Fibroblast of villous mesenchyme (primary cell): ENCODE results near the gene CDH22. TPM values are rescaled to one million over a fixed set of nuclear protein-coding genes. Genes with fewer than 3 reads are reported as not detected.

Experiments
- DNase-seq: peaks from one replicate; pipeline ENCODE4 v3.0.0-alpha.2; 2010; ENCODE audit warnings: low read depth
- H3K4me3 ChIP-seq: 2 replicates; pipeline ENCODE4 v1.5.1; 2011; ENCODE audit warnings: low read depth, mild to moderate bottlenecking, low read length
- total RNA-seq: library from RNA; depleted of rRNA; stranded (reverse); fragments of >200 nt; gene quantifications from 2 replicates; pipeline ENCODE4 v1.2.3, GENCODE V29; 2012
- TF ChIP-seq, protein P1 (sequence below): IDR thresholded peaks from 2 replicates; pipeline ENCODE4 v1.5.1; 2012; ENCODE audit warnings: low read depth, mild to moderate bottlenecking, low read length; ENCODE audit not compliant: insufficient read depth

The CDH22 gene
- total RNA-seq, 1 donor, result not detected

DNA sequence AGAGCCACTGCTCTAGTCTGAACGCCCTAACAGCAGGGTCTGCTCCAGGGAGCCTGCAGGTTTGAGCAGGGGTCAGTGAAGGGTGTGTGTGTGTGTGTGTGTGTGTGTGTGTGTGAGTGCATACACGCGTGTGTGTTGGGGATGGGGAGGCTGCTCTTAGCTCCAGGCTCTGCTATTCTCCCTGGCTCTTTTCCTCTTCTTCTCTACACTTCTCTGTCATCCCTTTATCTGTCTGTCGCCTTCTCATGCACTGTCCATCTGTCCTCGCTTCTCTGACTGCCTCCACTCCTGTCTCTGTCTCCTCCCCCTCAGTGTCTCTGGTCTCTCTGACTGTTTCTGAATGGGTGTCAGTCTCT is 3.4 kb upstream of the CDH22 start:
- no peak for DNase-seq
- TF ChIP-seq, protein P1, sequence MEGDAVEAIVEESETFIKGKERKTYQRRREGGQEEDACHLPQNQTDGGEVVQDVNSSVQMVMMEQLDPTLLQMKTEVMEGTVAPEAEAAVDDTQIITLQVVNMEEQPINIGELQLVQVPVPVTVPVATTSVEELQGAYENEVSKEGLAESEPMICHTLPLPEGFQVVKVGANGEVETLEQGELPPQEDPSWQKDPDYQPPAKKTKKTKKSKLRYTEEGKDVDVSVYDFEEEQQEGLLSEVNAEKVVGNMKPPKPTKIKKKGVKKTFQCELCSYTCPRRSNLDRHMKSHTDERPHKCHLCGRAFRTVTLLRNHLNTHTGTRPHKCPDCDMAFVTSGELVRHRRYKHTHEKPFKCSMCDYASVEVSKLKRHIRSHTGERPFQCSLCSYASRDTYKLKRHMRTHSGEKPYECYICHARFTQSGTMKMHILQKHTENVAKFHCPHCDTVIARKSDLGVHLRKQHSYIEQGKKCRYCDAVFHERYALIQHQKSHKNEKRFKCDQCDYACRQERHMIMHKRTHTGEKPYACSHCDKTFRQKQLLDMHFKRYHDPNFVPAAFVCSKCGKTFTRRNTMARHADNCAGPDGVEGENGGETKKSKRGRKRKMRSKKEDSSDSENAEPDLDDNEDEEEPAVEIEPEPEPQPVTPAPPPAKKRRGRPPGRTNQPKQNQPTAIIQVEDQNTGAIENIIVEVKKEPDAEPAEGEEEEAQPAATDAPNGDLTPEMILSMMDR, result no peak
- no peak overlapping the region for H3K4me3 ChIP-seq

DNA sequence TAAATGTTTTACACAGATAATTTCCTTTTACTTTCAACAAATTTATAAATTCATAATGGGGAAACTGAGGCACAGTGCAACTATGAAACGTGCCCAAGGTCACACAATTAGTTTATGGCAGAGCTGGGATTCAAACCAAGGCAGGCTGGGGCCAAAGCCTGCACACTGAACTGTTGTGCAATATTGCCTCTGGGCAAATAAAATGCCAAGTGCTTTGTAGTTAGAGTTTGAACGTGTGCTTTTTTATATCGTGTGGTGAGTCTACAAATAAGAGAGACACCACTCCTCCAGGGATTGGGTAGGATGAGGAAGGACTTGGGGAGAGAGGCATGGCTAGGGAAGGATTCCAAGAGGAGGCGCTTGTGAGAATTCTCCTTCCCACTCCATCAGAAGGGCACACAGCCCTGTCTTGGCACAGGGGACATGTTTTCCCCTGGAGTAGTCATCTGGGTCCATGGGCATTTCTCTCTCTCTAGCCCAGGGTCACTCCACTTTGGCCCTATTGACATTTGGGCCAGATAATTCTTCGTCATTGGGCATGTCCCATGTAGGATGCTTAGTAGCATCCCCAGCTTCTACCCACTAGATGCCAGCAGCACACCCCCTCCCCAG is 2.8 kb upstream of the CDH22 start:
- no peak for DNase-seq
- no peak overlapping the region for H3K4me3 ChIP-seq
- TF ChIP-seq, protein P1, result no peak

DNA sequence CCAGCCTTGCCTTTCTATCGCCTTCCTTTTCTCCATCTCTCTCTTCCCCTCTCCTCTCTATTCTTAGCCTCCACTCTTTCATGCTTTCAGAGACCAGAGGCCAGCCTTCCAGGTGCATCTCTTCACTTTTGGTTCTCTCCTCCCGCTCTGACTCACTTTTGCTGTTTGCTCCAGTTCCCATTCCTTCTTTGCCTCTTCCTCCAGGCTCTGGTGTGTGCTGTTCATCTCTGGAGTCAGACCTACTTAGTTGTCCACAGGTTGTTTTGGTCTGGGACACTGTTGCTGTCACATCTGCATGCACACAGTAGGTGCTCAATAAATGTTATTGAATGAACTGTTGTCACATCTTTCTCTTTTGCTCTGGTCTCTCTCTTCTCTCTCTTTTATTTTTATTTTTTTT is 1.6 kb upstream of the CDH22 start:
- TF ChIP-seq, protein P1, result no peak
- no peak for DNase-seq
- H3K4me3 ChIP-seq, result no peak overlapping the region

DNA sequence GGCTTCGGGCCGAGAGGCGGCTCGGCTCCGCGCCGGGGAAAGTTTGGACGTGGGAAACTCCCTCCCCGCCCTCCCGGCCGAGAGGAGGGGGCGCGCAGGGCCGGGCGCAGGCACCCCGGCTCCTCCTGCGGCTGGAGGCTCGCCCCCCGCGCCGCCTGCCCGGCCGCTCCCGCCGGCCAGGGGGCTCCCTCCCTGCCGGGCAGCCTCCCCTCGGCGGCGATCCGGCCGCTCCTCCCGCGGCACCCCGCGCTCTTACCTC is 370 bp downstream of the CDH22 start:
- DNase-seq, result no peak
- H3K4me3 ChIP-seq, result no peak overlapping the region
- TF ChIP-seq, protein P1, result no peak

DNA sequence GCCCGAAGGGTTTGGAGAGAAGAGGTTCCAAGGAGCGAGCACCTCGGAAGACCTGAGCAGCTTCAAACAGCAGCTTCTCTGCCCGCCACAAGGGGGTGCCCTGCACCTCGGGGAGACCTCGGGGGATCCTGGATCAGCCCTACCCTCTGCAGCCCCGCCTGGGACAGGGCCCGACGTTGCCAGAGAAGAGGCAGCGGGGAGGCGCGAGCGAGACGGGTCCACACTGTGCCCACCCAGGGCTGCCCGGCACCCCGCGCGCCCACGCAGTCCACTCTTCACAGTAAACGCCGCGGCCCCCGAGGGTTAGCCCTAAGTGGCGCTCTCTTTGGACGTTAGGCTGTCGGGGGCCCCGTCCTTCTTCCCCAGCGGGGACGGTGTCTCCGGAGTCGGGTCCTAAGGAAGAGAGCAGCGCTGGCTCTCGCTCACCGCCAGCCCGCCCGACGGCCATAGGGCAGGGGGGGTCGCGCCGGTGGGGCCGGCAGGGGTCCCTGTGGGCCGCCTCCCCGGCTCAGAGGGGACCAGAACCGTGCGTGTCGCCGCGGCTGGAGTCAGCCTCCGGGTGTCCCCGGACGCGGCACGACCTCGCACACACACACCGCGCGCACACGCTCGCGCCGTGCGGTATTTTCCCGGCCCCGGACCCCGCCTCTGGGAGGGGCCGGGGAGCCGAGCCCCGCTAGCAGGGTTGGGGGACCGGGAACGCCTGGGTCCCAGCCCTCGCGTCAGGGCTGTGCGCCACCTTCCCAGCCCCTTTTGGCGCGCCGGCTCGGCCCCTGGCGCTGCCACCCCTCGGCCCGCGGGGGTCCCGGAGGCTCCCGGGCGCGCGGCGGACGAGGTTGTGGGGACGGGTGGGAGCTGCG is 929 bp downstream of the CDH22 start:
- no peak overlapping the region for H3K4me3 ChIP-seq
- TF ChIP-seq, protein P1, result peak; percentile 76
- peak; percentile 48 for DNase-seq

DNA sequence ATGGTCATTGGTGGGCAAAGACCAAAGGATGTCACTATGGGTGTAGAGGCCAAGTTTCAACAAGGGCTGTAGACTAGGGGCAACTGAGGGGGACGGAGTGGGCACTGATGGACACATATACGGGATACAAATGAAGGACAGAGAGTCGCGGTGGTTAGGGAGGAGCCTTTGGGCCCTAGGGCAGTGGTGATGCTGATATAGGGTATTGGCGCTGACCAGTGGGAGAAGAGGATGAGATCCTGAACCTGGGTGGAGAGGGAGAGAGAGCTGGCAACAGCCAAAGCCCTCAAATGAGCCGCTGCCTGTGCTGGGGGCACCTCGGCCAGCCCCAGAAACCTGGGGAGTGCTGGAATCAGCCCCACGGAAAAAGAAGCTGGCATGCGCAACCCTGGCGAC is 1.6 kb downstream of the CDH22 start:
- TF ChIP-seq, protein P1, result no peak
- no peak overlapping the region for H3K4me3 ChIP-seq
- DNase-seq, result no peak

DNA sequence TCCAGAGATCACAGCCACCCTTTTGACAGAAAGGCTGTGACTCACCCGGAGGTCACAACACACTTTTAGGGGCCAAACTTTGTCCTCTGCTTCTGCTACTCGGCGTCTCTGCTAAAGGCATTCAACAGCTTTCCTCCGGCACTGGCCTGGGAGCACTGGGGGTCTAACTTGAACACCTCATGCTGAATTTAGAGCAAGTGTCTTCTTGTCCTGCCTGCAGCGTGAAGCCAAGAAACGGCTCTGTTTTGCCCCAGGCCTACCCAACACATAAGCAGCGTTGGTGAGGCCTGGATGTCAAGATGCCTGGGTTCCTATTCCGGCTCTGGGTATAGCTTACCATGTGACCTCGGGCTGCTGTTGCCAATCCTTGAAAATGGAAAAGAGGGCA is 2.3 kb downstream of the CDH22 start:
- TF ChIP-seq, protein P1, result no peak
- DNase-seq, result no peak
- no peak overlapping the region for H3K4me3 ChIP-seq
